GM10248 (cell line): ENCODE data around the gene LIF.

Experiments
- CTCF ChIA-PET: fragments of 300-600 bp; sonication (Branson Sonifier 250); formaldehyde crosslinking; extraction: SDS; loops from one replicate; lab custom pipeline; 2021; ENCODE audit warnings: antibody characterized with exemption; lab: Yijun Ruan, JAX
- POLR2A ChIA-PET: fragments of 350-650 bp; sonication (Branson Sonifier 250); formaldehyde crosslinking; extraction: SDS; loops from one replicate; lab custom pipeline; 2020; ENCODE audit warnings: antibody characterized with exemption; lab: Yijun Ruan, JAX
- DNase-seq: peaks from one replicate; pipeline ENCODE4 v3.0.0; 2012; ENCODE audit errors: extremely low spot score
- CTCF ChIP-seq: IDR thresholded peaks from 2 replicates; pipeline ENCODE4 v1.5.1; 2012; ENCODE audit warnings: mild to moderate bottlenecking, low read depth; ENCODE audit errors: extremely low read depth, missing control alignments, control extremely low read depth

Gene LIF

GRCh38 chr22:30266445-30267381 is 20.2 kb upstream of the LIF start, which contains the start of gene OSM:
Gene OSM (minus strand): TSS chr22:30266851. CDS start chr22:30266799, 52 bp downstream.
- no peak for TF ChIP-seq CTCF
- CTCF ChIA-PET, result interaction anchor here (0.7 to 11.9 kb wide), 2 partner anchors 11 to 21 kb away, joined by 4 to 171 read pairs; partner anchors contain the start of gene CASTOR1
- POLR2A ChIA-PET, result no interaction called here
- no peak for DNase-seq

- no peak for TF ChIP-seq CTCF
- CTCF ChIA-PET, result interaction anchor here (1.0 to 11.9 kb wide), 3 partner anchors 12 to 158 kb away, joined by 3 to 171 read pairs (median 33); partner anchors contain the start of gene CASTOR1
- POLR2A ChIA-PET, result no interaction called here
- peak; percentile 87 for DNase-seq
These were observed 19.4 kb upstream of the LIF start for GRCh38 chr22:30265823-30266444.

- ChIA-PET POLR2A (no interaction called here), CTCF (interaction anchor here (1.0 to 11.9 kb wide), 5 partner anchors 11 to 157 kb away, joined by 3 to 171 read pairs (median 33); partner anchors contain the start of gene CASTOR1)
- no peak for TF ChIP-seq CTCF
- no peak for DNase-seq
These were observed 18.7 kb upstream of the LIF start for GRCh38 chr22:30265131-30265720.

GRCh38 chr22:30263883-30264282 is 17.3 kb upstream of the LIF start:
- TF ChIP-seq CTCF, result no peak
- POLR2A ChIA-PET, result no interaction called here
- CTCF ChIA-PET, result interaction anchor here (0.8 to 11.9 kb wide), 27 partner anchors 10 to 165 kb away, joined by 3 to 171 read pairs (median 5); partner anchors contain the start of genes CASTOR1, CCDC157, LIF and RNF215
- no peak for DNase-seq

- peak; percentile 90 for TF ChIP-seq CTCF
- POLR2A ChIA-PET, result no interaction called here
- CTCF ChIA-PET, result interaction anchor here (0.6 to 11.9 kb wide), 36 partner anchors 9 to 372 kb away, joined by 3 to 171 read pairs (median 4); partner anchors contain the start of genes CASTOR1, CCDC157, LIF and MTFP1
- DNase-seq, result peak; percentile 76
These were observed 16.6 kb upstream of the LIF start for GRCh38 chr22:30262917-30263741.
